Stimulated activated CD8-positive, alpha-beta memory T cell treated with anti-CD3 and anti-CD28 coated beads, Interleukin-4, amount 100 ng/mL, for 24 hours (primary cell): ENCODE results near the gene GAB4.
"Not testable (repeated sequence)": the region's sequence is repeated elsewhere in the genome, so short reads cannot be mapped to it uniquely, and the experiment has no call there.

Source experiments
- DNase-seq: peaks from one replicate; pipeline ENCODE4 v3.0.0-alpha.2; 2020; ENCODE audit warnings: low read depth

The GAB4 gene

GRCh38 chr22:16959345-16959930 is 48.6 kb downstream of the GAB4 start:
- no peak for DNase-seq

DNA sequence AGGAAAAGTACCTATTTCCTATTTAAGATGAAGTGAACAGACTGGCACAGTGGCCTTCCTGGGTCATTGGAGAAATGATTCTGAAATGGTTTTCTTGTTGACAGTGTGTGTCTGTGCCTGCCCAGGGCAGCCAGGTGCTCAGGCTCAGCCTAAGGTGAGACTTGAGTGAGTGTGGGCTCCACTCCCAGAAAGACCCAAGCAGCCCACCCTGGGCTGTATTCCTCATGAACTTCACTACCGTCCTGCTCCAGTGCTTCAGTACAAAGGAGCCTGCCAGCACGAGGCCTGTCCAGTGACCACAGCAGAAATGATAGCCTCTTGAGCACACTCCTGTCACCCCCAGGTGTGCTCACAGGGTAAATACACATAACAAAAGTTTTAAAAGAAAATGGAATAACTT is 49.5 kb downstream of the GAB4 start:
- DNase-seq: no peak

GRCh38 chr22:16957781-16958180 is 50.2 kb downstream of the GAB4 start:
- no peak for DNase-seq

DNA sequence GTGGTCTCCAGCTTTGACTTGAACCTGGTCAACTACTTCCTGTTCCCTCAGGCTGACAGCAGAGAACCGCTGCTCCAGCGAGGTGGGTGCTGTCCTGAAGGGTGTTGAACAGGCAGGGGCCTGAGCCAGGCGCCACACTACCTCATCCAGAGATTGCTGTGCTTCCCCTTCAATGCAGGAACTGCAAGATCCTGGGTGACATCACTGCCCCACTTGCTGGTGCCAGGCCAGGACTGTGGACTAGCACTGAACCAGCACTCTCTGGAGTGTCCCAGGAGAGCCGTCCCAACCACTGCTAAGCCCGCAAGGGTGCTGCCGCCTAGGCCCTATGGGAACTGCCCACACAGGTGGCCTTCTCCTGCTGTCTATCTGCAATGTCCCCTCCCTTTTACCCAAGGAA is 51.7 kb downstream of the GAB4 start:
- no peak for DNase-seq

- DNase-seq: no peak
These were observed 52.3 kb downstream of the GAB4 start for GRCh38 chr22:16955678-16956210.

DNA sequence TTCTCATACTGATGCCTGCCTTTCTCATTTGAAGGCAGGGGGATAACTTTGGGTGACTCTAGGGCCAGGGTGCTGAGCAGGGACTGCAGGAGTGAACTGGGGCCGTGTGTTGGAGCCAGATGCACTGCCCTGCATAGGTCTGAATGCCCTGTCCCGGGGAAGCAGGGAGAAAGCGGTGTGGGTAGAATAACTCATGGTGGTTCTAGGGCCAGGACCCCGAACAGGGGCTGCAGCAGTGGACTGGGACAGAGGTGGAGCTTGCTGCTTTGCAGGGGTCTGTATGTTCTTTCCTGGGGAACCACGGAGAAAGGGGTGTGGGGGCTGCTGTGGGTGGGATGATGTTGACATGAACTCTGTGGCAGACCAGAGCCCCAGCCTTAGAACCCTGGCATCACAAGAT is 52.9 kb downstream of the GAB4 start:
- no peak for DNase-seq

DNA sequence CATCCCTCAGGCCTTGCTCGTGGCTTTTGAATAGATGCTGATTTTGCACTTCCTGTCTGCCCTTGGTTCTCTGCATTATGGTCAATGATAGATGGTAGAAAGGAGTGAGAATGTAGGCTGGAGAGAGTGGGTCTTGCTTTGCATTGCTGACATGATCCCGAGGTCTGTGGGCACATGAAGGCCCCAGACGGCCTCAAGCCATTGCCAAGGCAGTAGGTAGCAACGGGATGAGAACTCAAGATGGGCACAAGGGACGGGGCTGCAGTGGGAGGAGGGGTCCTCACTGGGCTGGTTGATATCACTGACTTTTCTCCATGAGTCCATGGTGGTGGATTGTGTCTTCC is 54.0 kb downstream of the GAB4 start:
- DNase-seq: no peak

DNA sequence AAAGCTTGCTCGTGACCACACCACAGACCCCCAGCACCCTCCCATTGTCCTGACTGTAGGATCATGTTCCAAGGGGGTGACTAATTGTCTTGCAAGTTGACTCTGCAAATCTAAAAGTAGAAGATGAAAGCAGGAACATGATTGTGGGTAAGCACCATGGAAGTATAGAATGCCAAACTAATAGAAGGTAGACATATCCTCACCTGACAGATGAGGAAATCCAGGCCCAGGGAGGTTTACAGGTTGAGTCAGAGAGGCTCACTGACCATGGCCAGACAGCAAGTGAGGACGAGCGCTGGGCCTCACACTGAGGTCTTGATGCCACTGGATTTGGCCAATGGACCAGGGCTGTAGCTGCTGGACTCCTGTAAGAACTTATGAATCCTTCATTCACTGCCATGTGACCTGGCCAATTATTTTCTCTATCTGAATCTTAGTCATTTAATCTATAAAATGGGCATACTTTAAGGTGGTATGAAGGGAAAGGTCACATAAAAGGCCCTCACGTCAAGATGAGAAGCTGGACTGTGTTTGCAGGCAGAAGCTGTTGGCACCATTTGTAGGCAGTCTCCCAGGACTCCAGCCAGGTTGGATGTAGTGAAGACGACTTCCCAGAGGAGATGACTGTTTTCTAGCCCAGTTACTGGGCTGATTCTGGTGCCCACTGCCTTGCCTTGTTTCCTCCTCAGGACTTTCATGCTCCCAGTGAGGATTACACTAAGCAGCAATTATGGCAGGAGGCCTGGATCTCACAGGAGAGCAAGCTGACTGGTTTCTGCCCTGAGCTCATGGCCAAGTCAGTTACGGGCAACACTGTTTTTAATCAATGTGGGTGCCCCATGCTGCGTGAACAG is 54.6 kb downstream of the GAB4 start:
- DNase-seq: no peak

- no peak for DNase-seq
These were observed 58.5 kb downstream of the GAB4 start for GRCh38 chr22:16949561-16949960.

DNA sequence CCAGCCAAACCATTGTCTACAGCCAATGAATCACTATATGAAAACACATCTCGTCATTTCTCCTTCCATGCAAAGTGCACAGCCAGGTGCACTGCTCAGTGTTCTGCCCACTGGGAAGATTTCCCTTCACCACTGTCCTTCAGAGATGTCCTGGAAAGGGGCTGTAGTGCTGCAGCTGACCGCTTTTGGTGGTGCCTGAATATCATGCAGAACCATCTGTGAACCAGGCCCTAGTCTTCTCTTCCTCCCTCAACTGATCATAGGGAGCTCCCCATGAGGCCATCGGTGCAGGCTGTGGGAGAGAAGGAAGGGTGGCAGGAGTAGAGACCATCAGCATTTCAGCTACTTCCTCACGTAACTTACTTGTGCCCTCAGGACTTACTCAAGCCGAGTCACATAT is 70.2 kb downstream of the GAB4 start:
- DNase-seq: no peak

DNA sequence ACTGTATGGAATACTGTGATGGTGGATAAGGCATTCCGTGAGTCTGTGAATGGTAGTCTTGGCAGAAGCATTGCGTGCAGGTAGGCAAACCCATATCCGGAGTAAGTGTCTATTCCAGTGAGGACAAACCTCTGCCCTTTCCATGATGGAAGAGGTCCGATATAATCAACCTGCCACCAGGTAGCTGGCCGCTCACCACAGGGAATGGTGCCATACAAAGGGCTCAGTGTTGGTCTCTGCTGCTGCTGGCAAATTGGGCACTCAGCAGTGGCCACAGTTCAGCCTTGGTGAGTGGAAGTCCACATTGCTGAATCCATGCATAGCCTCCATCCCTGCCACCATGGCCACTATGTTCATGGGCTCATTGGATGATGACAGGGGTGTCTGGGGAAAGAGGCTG is 70.8 kb downstream of the GAB4 start:
- not testable (repeated sequence) for DNase-seq

- no peak for DNase-seq
These were observed 71.4 kb downstream of the GAB4 start for GRCh38 chr22:16936625-16937024.

- DNase-seq: no peak
These were observed 72.8 kb downstream of the GAB4 start for GRCh38 chr22:16935209-16935608.

GRCh38 chr22:16933291-16934282 is 74.4 kb downstream of the GAB4 start:
- DNase-seq: no peak

- no peak for DNase-seq
These were observed 75.4 kb downstream of the GAB4 start for GRCh38 chr22:16932577-16932976.

DNA sequence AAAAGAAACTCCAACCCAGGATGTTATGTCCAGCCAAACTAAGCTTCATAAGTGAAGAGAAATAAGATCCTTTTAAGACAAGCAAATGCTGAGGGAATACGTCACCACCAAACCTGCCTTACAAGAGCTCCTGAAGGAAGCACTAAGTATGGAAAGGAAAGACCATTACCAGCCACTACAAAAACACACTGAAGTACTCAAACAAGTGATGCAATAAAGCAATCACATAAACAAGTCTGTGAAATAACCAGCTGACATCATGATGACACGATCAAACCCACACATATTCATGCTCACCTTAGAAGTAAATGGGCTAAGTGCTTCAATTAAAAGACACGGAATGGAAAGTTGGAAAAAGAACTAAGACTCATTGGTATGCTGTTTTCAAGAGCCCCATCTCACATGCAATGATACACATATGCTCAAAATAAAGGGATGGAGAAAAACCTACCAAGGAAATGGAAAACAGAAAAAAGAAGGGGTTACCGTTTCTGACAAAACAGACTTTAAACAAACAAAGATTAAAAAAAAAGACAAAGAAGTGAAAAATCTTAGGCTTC is 82.5 kb downstream of the GAB4 start:
- DNase-seq: no peak

- no peak for DNase-seq
These were observed 85.3 kb downstream of the GAB4 start for GRCh38 chr22:16922706-16923105.

- no peak for DNase-seq
These were observed 85.9 kb downstream of the GAB4 start for GRCh38 chr22:16922076-16922475.

- DNase-seq: peak; percentile 35
These were observed 90.6 kb downstream of the GAB4 start for GRCh38 chr22:16917144-16918003.

- no peak for DNase-seq
These were observed 92.3 kb downstream of the GAB4 start for GRCh38 chr22:16915701-16916100.

GRCh38 chr22:16914911-16915310 is 93.1 kb downstream of the GAB4 start:
- DNase-seq: not testable (repeated sequence)
